Neuron (in vitro differentiated cells): ENCODE measurements around the gene ARID2.

Experiments used
- H2AFZ ChIP-seq: one replicate; pipeline ENCODE4 v1.6.1; 2013; ENCODE audit warnings: low read depth, mild to moderate bottlenecking, inconsistent platforms, low read length, moderate library complexity
- H3K27me3 ChIP-seq: one replicate; pipeline ENCODE4 v1.6.1; 2013; ENCODE audit warnings: low read length; ENCODE audit not compliant: insufficient read depth
- H3K36me3 ChIP-seq: one replicate; pipeline ENCODE4 v1.6.1; 2013; ENCODE audit warnings: low read length; ENCODE audit not compliant: insufficient read depth
- H3K4me1 ChIP-seq: one replicate; pipeline ENCODE4 v1.6.1; 2013; ENCODE audit warnings: low read length; ENCODE audit not compliant: insufficient read depth
- H3K4me3 ChIP-seq: 2 replicates; pipeline ENCODE4 v1.5.1; 2013; ENCODE audit warnings: mild to moderate bottlenecking, low read length, moderate library complexity
- H3K9me3 ChIP-seq: one replicate; pipeline ENCODE4 v1.6.1; 2013; ENCODE audit warnings: low read length

Gene ARID2

DNA sequence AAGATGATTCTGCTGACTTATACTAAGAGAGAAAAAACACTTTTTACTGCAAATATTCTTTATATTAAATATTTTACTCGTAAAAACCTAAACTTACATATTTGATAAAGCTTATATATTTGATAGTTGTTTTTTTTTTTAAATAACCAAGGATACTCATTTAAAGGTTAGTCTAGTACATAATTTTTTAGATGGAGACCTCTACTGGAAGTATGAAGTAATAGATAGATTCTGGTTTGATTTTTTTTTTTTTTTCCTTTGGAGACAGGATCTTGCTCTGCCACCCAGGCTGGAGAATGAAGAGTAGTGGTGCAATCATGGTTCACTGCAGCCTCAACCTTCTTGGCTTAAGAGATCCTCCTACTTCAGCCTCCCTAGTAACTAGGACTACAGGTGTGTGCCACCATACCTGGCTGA, 16.4 kb downstream of the ARID2 start:
- Histone ChIP-seq H3K9me3 (peaks cover 21% of the 10 kb centered on the region), H3K36me3 (peaks cover 13% of the 10 kb centered on the region), H3K4me3 (no peak overlapping the region), H3K4me1 (no peaks in the 10 kb centered on the region), H2AFZ (no peak overlapping the region), H3K27me3 (no peaks in the 10 kb centered on the region)

GRCh38 chr12:45756666-45757065, 27.2 kb downstream of the ARID2 start:
- Histone ChIP-seq H3K4me1 (no peaks in the 10 kb centered on the region), H3K36me3 (peaks cover 9% of the 10 kb centered on the region), H2AFZ (no peak overlapping the region), H3K27me3 (no peaks in the 10 kb centered on the region), H3K4me3 (no peak overlapping the region), H3K9me3 (no peaks in the 10 kb centered on the region)

DNA sequence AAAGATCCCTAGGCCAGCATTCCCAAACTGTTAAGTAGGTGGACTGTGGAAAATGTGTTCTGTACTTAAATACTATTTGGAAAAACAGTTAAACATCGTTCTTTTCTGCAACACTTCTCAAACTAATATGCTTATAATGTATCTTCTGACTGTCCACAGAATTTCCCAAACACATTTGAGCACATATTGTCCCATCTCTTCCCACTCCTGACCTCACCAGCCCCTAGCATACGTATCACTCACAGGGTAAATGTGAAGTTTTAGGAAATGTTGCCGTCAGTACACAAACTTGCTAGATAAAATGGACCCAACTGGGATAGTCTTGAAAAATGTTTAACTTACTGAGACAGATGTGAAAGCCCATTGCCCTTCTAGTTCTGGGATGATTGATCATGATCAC, 27.7 kb downstream of the ARID2 start:
- Histone ChIP-seq H3K4me1 (no peaks in the 10 kb centered on the region), H3K27me3 (no peaks in the 10 kb centered on the region), H3K9me3 (no peaks in the 10 kb centered on the region), H3K4me3 (no peak overlapping the region), H3K36me3 (peaks cover 9% of the 10 kb centered on the region), H2AFZ (no peak overlapping the region)

- Histone ChIP-seq H3K36me3 (no peaks in the 10 kb centered on the region), H3K4me3 (no peak overlapping the region), H3K9me3 (peaks cover 2% of the 10 kb centered on the region), H3K4me1 (no peaks in the 10 kb centered on the region), H2AFZ (no peak overlapping the region), H3K27me3 (no peaks in the 10 kb centered on the region)
These were observed 30.8 kb downstream of the ARID2 start for GRCh38 chr12:45760333-45760732.

DNA sequence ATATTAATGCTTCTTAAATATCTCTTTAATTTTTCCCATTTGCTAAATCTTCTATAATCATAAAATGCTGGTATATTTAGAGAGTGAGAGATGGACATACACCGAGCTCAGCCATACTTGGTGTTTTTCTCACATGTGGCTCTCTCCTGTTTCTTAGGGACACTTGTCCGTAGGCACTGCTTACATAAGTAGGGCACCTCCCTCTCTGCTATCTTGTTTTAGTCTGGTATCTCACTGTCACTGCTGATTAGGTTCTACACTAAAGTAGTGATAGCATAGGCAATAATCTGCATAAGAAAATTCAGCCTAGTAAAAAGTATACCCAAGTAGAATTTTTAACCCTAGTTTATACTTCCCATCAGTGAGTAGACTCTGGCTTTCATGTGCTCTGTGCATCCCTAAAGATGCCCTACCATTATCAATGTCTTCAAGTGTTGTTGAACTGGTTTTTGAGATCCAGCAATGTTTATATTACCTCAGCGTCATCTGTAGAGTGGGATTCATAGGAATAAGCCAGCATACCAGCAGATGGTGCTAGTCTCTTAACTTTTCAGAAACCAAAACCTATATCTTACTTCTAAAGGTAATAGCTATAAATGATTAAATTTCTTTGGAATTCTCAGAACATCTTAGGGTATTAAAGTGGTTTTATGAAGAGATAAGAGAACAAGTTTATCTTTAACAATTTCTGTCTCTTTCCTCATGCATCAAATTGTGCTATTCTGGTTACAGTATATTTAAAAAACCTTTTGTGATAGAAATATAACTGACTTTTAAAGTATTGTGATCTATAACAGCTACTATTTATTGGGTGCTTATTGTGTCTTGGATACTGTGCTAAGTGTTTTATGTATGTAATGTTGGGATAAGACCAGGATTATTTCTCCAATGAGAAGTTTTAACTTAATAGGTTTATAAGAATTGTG, 32.9 kb downstream of the ARID2 start:
- Histone ChIP-seq H2AFZ (no peak overlapping the region), H3K9me3 (peaks cover 2% of the 10 kb centered on the region), H3K36me3 (no peaks in the 10 kb centered on the region), H3K27me3 (no peaks in the 10 kb centered on the region), H3K4me1 (no peaks in the 10 kb centered on the region), H3K4me3 (no peak overlapping the region)

DNA sequence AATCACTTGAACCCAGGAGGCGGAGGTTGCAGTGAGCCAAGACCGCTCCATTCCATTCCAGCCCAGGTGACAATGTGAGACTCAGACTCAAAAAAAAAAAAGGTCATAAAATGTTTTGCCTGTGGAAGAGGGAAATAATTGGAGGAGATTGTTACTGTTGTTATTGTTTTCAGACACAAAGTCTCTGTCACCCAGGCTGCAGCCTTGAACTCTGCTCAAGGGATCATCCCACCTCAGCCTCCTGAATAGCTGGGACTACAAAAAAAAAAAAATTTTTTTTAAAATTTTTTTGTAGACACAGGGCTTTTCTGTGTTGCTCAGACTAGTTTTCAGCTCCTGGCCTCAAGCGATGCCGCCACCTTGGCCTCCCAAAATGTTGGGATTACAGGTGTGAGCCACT, 33.9 kb downstream of the ARID2 start:
- Histone ChIP-seq H3K36me3 (no peaks in the 10 kb centered on the region), H3K9me3 (peaks cover 2% of the 10 kb centered on the region), H3K4me1 (no peaks in the 10 kb centered on the region), H3K4me3 (no peak overlapping the region), H2AFZ (no peak overlapping the region), H3K27me3 (no peaks in the 10 kb centered on the region)

DNA sequence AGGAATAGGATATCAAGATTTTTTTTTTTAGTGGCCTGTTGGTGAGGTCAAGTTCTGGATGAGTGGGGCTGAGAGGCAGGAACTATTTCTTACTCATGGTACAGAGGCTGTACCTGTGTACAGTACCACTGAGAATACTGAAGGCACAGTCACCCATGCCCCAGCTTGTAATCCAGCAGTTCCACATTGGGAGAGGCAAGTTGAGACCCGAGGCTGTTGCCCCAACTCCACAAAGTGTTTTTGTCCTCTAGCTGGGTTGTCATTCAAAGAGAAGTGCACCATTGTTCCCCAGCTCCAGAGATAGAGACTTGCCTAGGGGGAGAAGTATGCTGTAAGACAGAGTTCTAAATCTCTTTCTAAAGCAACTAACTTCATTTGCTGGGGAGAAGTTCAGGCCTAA, 38.7 kb downstream of the ARID2 start:
- Histone ChIP-seq H3K4me3 (no peak overlapping the region), H3K27me3 (no peaks in the 10 kb centered on the region), H3K9me3 (peaks cover 11% of the 10 kb centered on the region), H3K36me3 (no peaks in the 10 kb centered on the region), H3K4me1 (no peaks in the 10 kb centered on the region), H2AFZ (no peak overlapping the region)

DNA sequence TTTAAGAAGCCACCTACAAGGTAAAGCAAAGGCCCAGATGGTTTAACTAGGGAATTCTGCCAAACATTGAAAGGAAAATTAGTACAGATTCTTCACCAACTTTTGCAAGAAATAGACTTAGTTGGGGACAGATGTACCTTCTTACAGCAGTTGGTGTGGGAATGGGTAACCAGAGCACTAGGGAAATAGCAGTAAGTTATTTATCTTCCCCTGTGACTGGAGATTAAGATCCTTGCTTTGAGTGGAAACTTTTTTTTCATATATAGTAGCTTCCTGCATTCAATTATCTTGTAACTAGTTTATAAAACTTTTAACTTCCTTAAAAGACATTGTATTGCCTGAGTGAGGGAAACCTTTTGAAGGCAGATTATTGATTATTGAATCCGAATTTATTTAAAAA, 44.2 kb downstream of the ARID2 start:
- Histone ChIP-seq H3K4me1 (no peaks in the 10 kb centered on the region), H2AFZ (no peak overlapping the region), H3K27me3 (no peaks in the 10 kb centered on the region), H3K4me3 (no peak overlapping the region), H3K36me3 (no peaks in the 10 kb centered on the region), H3K9me3 (peaks cover 9% of the 10 kb centered on the region)

- no peak overlapping the region for H3K4me3 ChIP-seq
- H2AFZ ChIP-seq = no peak overlapping the region
- H3K27me3 ChIP-seq = no peaks in the 10 kb centered on the region
- no peaks in the 10 kb centered on the region for H3K36me3 ChIP-seq
- no peaks in the 10 kb centered on the region for H3K4me1 ChIP-seq
- H3K9me3 ChIP-seq = peaks cover 8% of the 10 kb centered on the region
These were observed 45.1 kb downstream of the ARID2 start for GRCh38 chr12:45774508-45775162.

DNA sequence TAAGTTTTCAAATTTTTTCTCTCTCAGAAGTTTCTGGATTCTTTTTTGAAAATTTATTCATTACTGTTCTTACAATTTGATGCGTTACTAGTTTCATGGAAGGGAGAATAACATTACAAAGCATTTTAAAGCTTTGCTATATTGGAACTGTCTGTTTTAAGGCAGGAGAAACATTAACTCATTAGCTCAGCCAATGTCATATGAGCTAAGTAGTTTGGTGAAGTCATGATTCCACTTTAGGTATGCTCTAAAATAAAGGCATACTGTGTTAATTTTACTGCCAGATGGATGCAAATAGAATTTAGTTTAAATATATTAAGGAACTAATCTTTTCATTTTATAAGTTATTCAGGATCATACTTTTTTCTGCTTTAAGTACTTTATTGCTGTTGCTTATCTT, 46.0 kb downstream of the ARID2 start:
- Histone ChIP-seq H3K36me3 (no peaks in the 10 kb centered on the region), H2AFZ (no peak overlapping the region), H3K4me1 (no peaks in the 10 kb centered on the region), H3K27me3 (no peaks in the 10 kb centered on the region), H3K4me3 (no peak overlapping the region), H3K9me3 (peaks cover 3% of the 10 kb centered on the region)

DNA sequence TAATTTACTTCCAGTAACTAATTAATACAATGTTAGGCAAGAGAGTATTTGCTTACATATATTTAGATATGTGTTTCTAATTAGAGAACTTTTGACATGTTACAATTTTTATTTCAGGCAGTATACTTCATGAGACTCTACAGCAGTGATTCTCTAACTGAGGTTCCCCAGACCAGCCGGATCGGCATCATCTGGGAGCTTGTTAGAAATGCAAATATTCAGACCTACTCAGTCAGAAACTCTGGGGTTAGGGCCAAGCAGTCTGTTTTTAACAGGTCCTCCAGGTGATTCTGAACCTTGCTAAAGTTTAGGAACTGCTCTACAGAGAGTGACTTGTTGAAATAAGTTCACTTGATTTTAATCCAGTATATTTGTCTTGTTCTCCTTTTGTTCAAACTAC, 46.5 kb downstream of the ARID2 start:
- Histone ChIP-seq H3K27me3 (no peaks in the 10 kb centered on the region), H3K9me3 (no peaks in the 10 kb centered on the region), H2AFZ (no peak overlapping the region), H3K36me3 (no peaks in the 10 kb centered on the region), H3K4me3 (no peak overlapping the region), H3K4me1 (no peaks in the 10 kb centered on the region)

DNA sequence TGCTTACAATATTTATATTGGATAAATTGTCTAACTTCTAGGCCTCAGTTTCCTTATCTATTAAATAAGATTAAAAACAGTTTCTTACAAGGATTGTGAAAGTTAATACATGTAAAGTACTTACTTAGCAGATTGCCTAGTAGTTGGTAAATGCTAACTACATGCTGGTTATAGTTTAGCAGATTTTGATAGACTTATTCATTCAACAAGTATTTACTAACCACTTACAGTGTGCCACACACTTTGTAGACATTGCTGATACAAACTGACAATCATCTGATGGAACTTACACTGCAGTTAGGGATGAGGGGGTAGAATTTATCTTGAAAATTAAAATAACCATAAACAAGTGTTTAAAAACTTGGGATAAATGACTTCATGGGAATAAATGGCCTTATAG, 50.4 kb downstream of the ARID2 start:
- Histone ChIP-seq H2AFZ (no peak overlapping the region), H3K36me3 (no peaks in the 10 kb centered on the region), H3K9me3 (no peaks in the 10 kb centered on the region), H3K27me3 (no peaks in the 10 kb centered on the region), H3K4me3 (no peak overlapping the region), H3K4me1 (no peaks in the 10 kb centered on the region)

DNA sequence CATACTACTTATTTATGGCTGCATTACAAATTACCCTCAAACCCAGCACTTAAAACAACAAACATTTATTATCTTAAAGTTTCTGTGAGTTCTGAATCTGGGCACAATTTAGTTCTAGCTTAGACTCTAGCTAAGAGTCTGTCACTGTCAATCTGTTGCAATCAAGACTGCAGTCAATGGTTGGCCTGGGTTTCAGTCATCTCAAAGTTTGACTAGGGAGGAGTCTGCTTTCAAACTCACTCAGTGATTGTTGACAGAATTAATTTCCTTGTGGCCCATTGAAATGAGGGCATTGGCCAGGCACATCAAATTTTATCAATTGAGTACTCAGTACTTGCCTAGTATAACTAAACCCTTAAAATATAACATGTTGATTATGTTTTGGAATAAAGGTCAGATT, 51.6 kb downstream of the ARID2 start:
- H3K27me3 ChIP-seq = no peaks in the 10 kb centered on the region
- H3K4me1 ChIP-seq = no peaks in the 10 kb centered on the region
- H2AFZ ChIP-seq = no peak overlapping the region
- H3K9me3 ChIP-seq = no peaks in the 10 kb centered on the region
- H3K4me3 ChIP-seq = no peak overlapping the region
- H3K36me3 ChIP-seq = no peaks in the 10 kb centered on the region
